ENCODE results near the gene BMP8A.

The BMP8A gene

GRCh38 chr1:39529901-39530535 is 38.6 kb downstream of the BMP8A start:
- DNase-seq, result no peak

- no peak for DNase-seq
Observed at GRCh38 chr1:39531526-39531925, 40.1 kb downstream of the BMP8A start.

- DNase-seq, result no peak
Observed at GRCh38 chr1:39533442-39533841, 42.0 kb downstream of the BMP8A start.

- DNase-seq, result no peak
Observed at GRCh38 chr1:39538531-39539251, 47.3 kb downstream of the BMP8A start.

GRCh38 chr1:39539252-39539790 is 47.9 kb downstream of the BMP8A start:
- DNase-seq, result peak; percentile 66

- peak; percentile 7 for DNase-seq
Observed at GRCh38 chr1:39540504-39541031, 49.1 kb downstream of the BMP8A start.

- no peak for DNase-seq
Observed at GRCh38 chr1:39542924-39543323, 51.5 kb downstream of the BMP8A start.

- DNase-seq, result no peak
Observed at GRCh38 chr1:39544327-39544726, 52.9 kb downstream of the BMP8A start.

GRCh38 chr1:39545531-39545930 is 54.1 kb downstream of the BMP8A start:
- no peak for DNase-seq

- no peak for DNase-seq
Observed at GRCh38 chr1:39554277-39554676, 62.8 kb downstream of the BMP8A start.

GRCh38 chr1:39561279-39561678 is 69.8 kb downstream of the BMP8A start:
- no peak for DNase-seq

- no peak for DNase-seq
Observed at GRCh38 chr1:39562886-39563285, 71.5 kb downstream of the BMP8A start.

GRCh38 chr1:39563669-39564068 is 72.2 kb downstream of the BMP8A start:
- DNase-seq, result no peak

- DNase-seq, result no peak
Observed at GRCh38 chr1:39564340-39564739, 72.9 kb downstream of the BMP8A start.

GRCh38 chr1:39564941-39565340 is 73.5 kb downstream of the BMP8A start:
- no peak for DNase-seq

GRCh38 chr1:39566441-39567137 is 75.2 kb downstream of the BMP8A start:
- no peak for DNase-seq

- no peak for DNase-seq
Observed at GRCh38 chr1:39567302-39567701, 75.9 kb downstream of the BMP8A start.

GRCh38 chr1:39568208-39568607 is 76.8 kb downstream of the BMP8A start:
- no peak for DNase-seq

- no peak for DNase-seq
Observed at GRCh38 chr1:39569034-39569433, 77.6 kb downstream of the BMP8A start.

GRCh38 chr1:39570477-39571177 is 79.2 kb downstream of the BMP8A start:
- no peak for DNase-seq

- DNase-seq, result no peak
Observed at GRCh38 chr1:39571178-39571483, 79.7 kb downstream of the BMP8A start.

GRCh38 chr1:39572379-39573096 is 81.1 kb downstream of the BMP8A start:
- no peak for DNase-seq

- no peak for DNase-seq
Observed at GRCh38 chr1:39573097-39573465, 81.6 kb downstream of the BMP8A start.

Data from SHP77 treated with DMSO at 0.1 percent for 48 hours (cell line).